ENCODE measurements around the gene GASK1A. TPM values are rescaled to one million over a fixed set of nuclear protein-coding genes. Genes with fewer than 3 reads are reported as not detected.

Gene GASK1A
- total and polyA plus RNA-seq, 4 donors = 0.79 to 22.8 (median 4.6) TPM

- Histone ChIP-seq H3K4me1 (ENCODE audit: control insufficient read depth in 4 of 4, insufficient read depth in 4 of 4, low read length in 3 of 4) (peaks cover 0 to 7% (median 2%) of the 10 kb centered on the region in 4 donors), H3K4me3 (ENCODE audit: low read depth in 1 of 3, low read length in 3 of 3) (no peak overlapping the region), H3K27me3 (ENCODE audit: control insufficient read depth in 4 of 4, insufficient read depth in 4 of 4, low read length in 3 of 4) (no peaks in the 10 kb centered on the region), H3K36me3 (ENCODE audit: control insufficient read depth in 4 of 4, insufficient read depth in 3 of 4, low read depth in 1 of 4, low read length in 3 of 4) (peaks cover 0 to 10% (median 0%) of the 10 kb centered on the region in 4 donors), H3K9ac (ENCODE audit: low read depth in 1 of 2, low read length in 2 of 2) (no peak overlapping the region), H3K27ac (ENCODE audit: low read depth in 1 of 2, low read length in 2 of 2) (no peak overlapping the region), H3K9me3 (ENCODE audit: control insufficient read depth in 4 of 4, low read length in 3 of 4) (no peaks in the 10 kb centered on the region)
- TF ChIP-seq ZBTB33 (IDR thresholded peaks at IDR 0.05) = no peak
- no peak for TF ChIP-seq CTCF (IDR thresholded peaks at IDR 0.05; ENCODE audit: low read depth, low read length, missing input control)
- WGBS = 88% methylated on average over 7 of the region's 7 CpGs
- no peak for DNase-seq (ENCODE audit: low spot score)
These were observed 58.9 kb downstream of the GASK1A start for GRCh38 chr3:43038010-43038409.

- Histone ChIP-seq H3K4me3 (ENCODE audit: low read depth in 1 of 3, low read length in 3 of 3) (no peak overlapping the region), H3K9ac (ENCODE audit: low read depth in 1 of 2, low read length in 2 of 2) (no peak overlapping the region), H3K4me1 (ENCODE audit: control insufficient read depth in 4 of 4, insufficient read depth in 4 of 4, low read length in 3 of 4) (peaks cover 0 to 34% (median 28%) of the 10 kb centered on the region in 4 donors), H3K9me3 (ENCODE audit: control insufficient read depth in 4 of 4, low read length in 3 of 4) (peaks cover 0 to 4% (median under 1%) of the 10 kb centered on the region in 4 donors), H3K27me3 (ENCODE audit: control insufficient read depth in 4 of 4, insufficient read depth in 4 of 4, low read length in 3 of 4) (no peaks in the 10 kb centered on the region), H3K27ac (ENCODE audit: low read depth in 1 of 2, low read length in 2 of 2) (no peak overlapping the region), H3K36me3 (ENCODE audit: control insufficient read depth in 4 of 4, insufficient read depth in 3 of 4, low read depth in 1 of 4, low read length in 3 of 4) (peaks cover 0 to 3% (median 0%) of the 10 kb centered on the region in 4 donors)
- TF ChIP-seq FOXA2 (IDR thresholded peaks at IDR 0.05) (no peak), ZBTB33 (IDR thresholded peaks at IDR 0.05) (no peak), SP1 (IDR thresholded peaks at IDR 0.05) (no peak), RAD21 (IDR thresholded peaks at IDR 0.05) (no peak), ATF3 (IDR thresholded peaks at IDR 0.05) (no peak), YY1 (IDR thresholded peaks at IDR 0.05) (no peak), EGR1 (IDR thresholded peaks at IDR 0.05; ENCODE audit: low read depth in 2 of 2) (no peak), HNF4A (conservative IDR thresholded peaks at IDR 0.05) (no peak), GABPA (IDR thresholded peaks at IDR 0.05 in 1 of 2, conservative IDR thresholded peaks at IDR 0.05 in 1 of 2) (no peak), JUND (IDR thresholded peaks at IDR 0.05) (no peak), TAF1 (conservative IDR thresholded peaks at IDR 0.05) (no peak), NR2F2 (IDR thresholded peaks at IDR 0.05) (no peak), RXRA (IDR thresholded peaks at IDR 0.05) (no peak), FOXA1 (IDR thresholded peaks at IDR 0.05) (no peak), REST (IDR thresholded peaks at IDR 0.05) (no peak), MAX (IDR thresholded peaks at IDR 0.05) (no peak), CTCF (IDR thresholded peaks at IDR 0.05; ENCODE audit: low read depth, low read length, missing input control) (no peak), HNF4G (IDR thresholded peaks at IDR 0.05) (no peak)
- 97% methylated on average over 2 of the region's 2 CpGs for WGBS
- no peak for DNase-seq (ENCODE audit: low spot score)
These were observed 62.4 kb downstream of the GASK1A start for GRCh38 chr3:43041517-43041916.
